ENCODE measurements around the gene STRA8.

The STRA8 gene

DNA sequence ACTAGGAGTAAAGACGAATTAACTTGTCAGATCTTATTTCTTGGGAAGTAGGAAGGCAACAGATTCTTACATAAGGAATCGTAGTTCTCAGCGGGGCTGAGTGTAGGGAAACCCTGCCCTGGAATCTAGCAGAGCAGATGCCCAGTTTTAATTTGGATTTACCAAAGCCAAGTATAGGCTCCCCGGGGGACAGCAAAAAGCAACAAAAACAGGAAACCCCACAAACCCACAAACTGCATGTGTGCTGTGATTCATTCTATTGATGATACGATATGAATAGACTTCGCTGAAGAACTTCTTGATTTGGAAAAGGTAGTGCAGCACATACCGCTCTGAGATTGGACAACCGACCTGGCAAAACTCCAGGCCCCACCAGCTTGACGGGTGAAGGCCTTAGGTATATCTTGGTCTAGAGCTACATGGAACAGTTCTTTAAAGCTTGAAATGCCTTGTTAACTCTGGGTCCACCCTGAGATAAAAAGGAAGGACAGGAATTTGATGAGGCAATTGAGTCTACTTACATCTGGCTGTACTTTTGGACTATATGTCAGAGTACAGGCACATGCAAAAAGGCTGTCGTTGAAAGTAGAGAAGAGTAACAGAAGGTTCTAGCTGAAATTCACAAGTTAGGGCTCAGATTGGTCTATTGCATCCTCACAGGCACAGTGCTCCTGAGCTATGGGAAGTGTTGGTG, 49.1 kb downstream of the STRA8 start:
- TF ChIP-seq, protein P1, sequence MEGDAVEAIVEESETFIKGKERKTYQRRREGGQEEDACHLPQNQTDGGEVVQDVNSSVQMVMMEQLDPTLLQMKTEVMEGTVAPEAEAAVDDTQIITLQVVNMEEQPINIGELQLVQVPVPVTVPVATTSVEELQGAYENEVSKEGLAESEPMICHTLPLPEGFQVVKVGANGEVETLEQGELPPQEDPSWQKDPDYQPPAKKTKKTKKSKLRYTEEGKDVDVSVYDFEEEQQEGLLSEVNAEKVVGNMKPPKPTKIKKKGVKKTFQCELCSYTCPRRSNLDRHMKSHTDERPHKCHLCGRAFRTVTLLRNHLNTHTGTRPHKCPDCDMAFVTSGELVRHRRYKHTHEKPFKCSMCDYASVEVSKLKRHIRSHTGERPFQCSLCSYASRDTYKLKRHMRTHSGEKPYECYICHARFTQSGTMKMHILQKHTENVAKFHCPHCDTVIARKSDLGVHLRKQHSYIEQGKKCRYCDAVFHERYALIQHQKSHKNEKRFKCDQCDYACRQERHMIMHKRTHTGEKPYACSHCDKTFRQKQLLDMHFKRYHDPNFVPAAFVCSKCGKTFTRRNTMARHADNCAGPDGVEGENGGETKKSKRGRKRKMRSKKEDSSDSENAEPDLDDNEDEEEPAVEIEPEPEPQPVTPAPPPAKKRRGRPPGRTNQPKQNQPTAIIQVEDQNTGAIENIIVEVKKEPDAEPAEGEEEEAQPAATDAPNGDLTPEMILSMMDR (IDR thresholded peaks at IDR 0.05; ENCODE audit: insufficient read depth, low read depth, low read length, missing control alignments), result no peak
- no peak overlapping the region for H3K4me3 ChIP-seq (ENCODE audit: low read depth, low read length)
- no peak for DNase-seq (ENCODE audit: low read depth)

DNA sequence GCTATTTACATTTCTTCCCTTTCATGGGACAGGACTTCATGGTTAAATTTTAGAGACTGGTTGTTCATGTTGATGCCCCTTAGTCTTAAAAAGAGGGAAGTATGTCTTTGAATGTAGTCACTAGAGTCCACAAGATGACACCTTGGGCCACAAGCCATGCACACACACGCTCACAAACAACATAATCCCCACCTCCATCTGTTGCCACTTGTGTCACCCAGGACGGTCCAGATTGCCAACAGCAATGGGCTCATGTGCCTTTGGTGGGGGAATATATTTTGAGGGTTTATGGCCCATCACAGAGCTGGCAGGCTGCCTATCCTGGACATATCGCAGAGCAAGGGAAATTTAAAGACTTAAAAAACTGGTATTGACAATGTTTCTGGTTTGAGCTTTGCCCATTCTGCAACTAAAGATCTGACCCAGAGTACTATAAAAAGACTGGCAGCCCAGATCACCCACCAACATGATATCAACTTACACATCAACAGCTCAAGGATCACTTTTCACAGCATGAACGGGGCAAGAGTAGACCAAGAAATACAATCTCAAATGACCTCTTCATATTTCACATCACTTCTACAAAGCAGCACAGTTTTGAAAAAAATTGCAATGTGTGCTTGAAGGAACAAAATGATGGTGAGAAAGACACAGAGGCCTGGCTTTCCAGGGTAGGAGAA, 50.5 kb downstream of the STRA8 start:
- TF ChIP-seq, protein P1 (IDR thresholded peaks at IDR 0.05; ENCODE audit: insufficient read depth, low read depth, low read length, missing control alignments), result no peak
- DNase-seq (ENCODE audit: low read depth), result no peak
- no peak overlapping the region for H3K4me3 ChIP-seq (ENCODE audit: low read depth, low read length)

DNA sequence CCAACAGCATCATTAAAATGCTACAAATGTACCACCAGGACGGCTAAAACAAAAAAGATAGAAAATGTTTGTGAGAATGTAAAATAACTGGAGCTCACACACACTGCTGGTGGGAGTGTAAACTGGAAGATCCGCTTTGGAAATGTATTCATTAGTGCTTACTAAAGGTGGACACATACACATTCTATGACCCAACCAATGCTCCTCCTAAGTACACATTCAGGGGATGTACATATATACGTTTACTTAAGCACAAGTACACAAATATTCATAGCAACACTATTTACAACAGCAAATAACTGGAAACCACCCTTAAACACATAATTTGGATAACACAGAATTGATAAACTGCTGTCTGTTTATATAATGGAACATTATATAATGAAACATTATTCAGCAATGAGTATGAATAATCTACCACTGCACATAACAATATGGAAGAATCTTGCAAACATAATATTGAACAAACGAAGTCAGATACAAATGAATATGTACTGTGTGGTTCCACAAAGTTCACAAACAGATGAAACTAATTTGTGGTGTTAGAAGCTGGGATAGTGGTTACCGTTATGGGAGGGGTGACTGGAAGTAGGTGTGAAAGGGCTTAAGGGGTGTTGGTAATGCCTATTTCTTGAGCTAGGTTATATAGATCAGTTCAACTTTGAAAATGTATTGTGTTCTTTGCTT, 52.1 kb downstream of the STRA8 start:
- DNase-seq (ENCODE audit: low read depth), result no peak
- TF ChIP-seq, protein P1 (IDR thresholded peaks at IDR 0.05; ENCODE audit: insufficient read depth, low read depth, low read length, missing control alignments), result no peak
- no peak overlapping the region for H3K4me3 ChIP-seq (ENCODE audit: low read depth, low read length)

DNA sequence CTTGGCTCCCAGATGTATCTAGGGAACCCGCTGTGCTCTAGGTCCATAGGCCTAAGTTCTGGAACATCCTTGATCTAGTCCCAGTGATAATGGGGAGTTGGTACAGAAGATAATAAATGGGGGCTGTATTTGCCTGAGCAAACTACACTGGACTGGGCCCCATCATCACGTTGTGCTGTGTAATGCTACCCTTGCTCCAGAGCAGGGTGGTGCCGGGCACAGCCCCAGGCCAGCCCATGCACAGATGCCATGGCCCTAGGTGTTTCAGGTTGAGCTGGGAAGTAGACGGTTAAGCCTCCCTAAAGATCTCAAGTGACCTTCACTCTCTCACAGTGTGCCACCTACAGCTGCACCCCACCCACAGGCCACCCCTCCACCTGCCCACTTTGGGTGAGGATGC, 53.2 kb downstream of the STRA8 start:
- DNase-seq (ENCODE audit: low read depth), result no peak
- TF ChIP-seq, protein P1 (IDR thresholded peaks at IDR 0.05; ENCODE audit: insufficient read depth, low read depth, low read length, missing control alignments), result no peak
- no peak overlapping the region for H3K4me3 ChIP-seq (ENCODE audit: low read depth, low read length)

DNA sequence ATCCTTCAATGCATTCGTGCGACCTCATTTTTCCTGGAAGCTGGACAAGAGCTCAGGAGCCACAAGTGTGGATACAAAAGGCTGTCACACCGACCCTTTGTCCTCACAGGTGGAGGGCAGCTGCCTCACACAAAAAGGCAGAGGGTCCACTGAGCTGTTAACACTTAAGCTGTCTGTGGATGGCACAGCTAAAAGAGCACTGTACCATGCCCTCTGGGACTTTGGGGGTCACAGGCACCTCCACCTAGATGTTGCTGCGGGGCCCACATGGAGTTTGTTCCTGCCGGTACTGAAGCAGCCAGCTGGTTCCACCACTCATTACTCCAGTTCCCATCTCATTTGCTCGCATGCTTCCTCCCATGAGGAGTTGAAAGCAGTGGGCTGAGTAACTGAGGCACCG, 57.0 kb downstream of the STRA8 start:
- TF ChIP-seq, protein P1 (IDR thresholded peaks at IDR 0.05; ENCODE audit: insufficient read depth, low read depth, low read length, missing control alignments), result no peak
- H3K4me3 ChIP-seq (ENCODE audit: low read depth, low read length), result no peak overlapping the region
- no peak for DNase-seq (ENCODE audit: low read depth)

DNA sequence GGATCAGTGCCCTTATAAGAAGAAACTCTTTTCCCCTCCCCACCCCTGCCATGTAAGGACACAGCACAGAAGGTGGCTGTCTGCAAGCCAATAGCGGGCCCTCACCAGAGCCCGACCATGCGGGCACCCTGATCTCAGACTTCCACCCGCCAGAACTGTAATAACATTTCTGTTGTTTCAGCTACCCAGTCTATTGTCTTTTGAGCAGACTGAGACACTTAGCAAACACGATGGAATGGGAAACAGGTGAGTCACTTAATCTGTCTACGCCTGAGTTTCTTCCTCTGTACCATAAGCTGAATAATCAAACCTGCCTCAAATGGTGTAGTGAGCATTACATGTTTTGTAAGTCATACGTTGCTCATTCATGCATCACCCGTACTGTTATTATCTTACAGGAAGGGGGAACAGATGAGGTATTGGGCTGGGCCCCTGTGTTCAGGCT, 58.2 kb downstream of the STRA8 start:
- no peak for DNase-seq (ENCODE audit: low read depth)
- TF ChIP-seq, protein P1 (IDR thresholded peaks at IDR 0.05; ENCODE audit: insufficient read depth, low read depth, low read length, missing control alignments), result no peak
- no peak overlapping the region for H3K4me3 ChIP-seq (ENCODE audit: low read depth, low read length)

Measured in GM12865 (cell line).